Esophagus squamous epithelium (tissue), 5 donors: Measurements from ENCODE around the gene MGAT5. TPM values are rescaled to one million over a fixed set of nuclear protein-coding genes. Genes with fewer than 3 reads are reported as not detected.

ENCODE experiments used
- DNase-seq: peaks from one replicate; lab custom pipeline; 2025; lab: John Stamatoyannopoulos, UW
- H3K27ac ChIP-seq, 4 donors: fragments of 200-600 bp; sonication (generic); one replicate each; pipeline ENCODE4 v1.5.1; 2016 to 2019; ENCODE audit warnings: mild to moderate bottlenecking in 1 of 4
- H3K27me3 ChIP-seq, 4 donors: fragments of 200-600 bp; sonication (generic); 1 replicate in 3 of 4; 2 replicates in 1 of 4; pipeline versions ENCODE4 v1.5.1 to v1.6.0; 2017 to 2021; ENCODE audit warnings: antibody characterized with exemption in 1 of 4
- H3K36me3 ChIP-seq, 3 donors: fragments of 200-600 bp; sonication (generic); one replicate each; pipeline ENCODE4 v1.5.1; 2016 to 2019
- H3K4me1 ChIP-seq, 3 donors: fragments of 200-600 bp; sonication (generic); one replicate each; pipeline ENCODE4 v1.5.1; 2017 to 2019
- H3K4me3 ChIP-seq, 4 donors: fragments of 200-600 bp; sonication (generic); 1 replicate in 3 of 4; 2 replicates in 1 of 4; pipeline ENCODE4 v1.5.1; 2016 to 2019; ENCODE audit warnings: mild to moderate bottlenecking in 2 of 4, moderate library complexity in 1 of 4
- H3K9me3 ChIP-seq, 3 donors: fragments of 200-600 bp; sonication (generic); one replicate each; pipeline ENCODE4 v1.5.1; 2016 to 2019
- CTCF ChIP-seq, 6 experiments: fragments of 450-650 bp in 4 of 6; fragments of 200-600 bp in 2 of 6; sonication (generic) in 2 of 6; IDR thresholded peaks; one replicate each; pipeline ENCODE4 v1.5.1; 2016 to 2019; ENCODE audit warnings: antibody characterized with exemption in 6 of 6, mild to moderate bottlenecking in 4 of 6, moderate library complexity in 4 of 6
- POLR2A ChIP-seq, 4 donors: fragments of 450-650 bp; IDR thresholded peaks; one replicate each; pipeline ENCODE4 v1.6.1; 2017; ENCODE audit warnings: antibody characterized with exemption in 4 of 4, mild to moderate bottlenecking in 4 of 4, moderate library complexity in 3 of 4
- WGBS, 2 donors: methylation state at CpG; one replicate each; pipeline ENCODE4 v1.1.5; 2018; 5-methylcytosine and 5-hydroxymethylcytosine counted together
- intact Hi-C: fragments of 100-400 bp; cut with DNase I; formaldehyde crosslinking; loops from one replicate; pipeline ENCODE4 v1.15.0; 2022
- total RNA-seq, 4 donors: library from RNA; depleted of rRNA; stranded (reverse); fragments of >200 nt; gene quantifications; one replicate each; pipeline ENCODE4 v1.1.0, GENCODE V29; 2016
- donor health status: DM: yes; HTN: yes; CAD: no.

The MGAT5 gene
- total RNA-seq, 4 donors from 2014 or later: 14.2 to 29.2 (median 24.6) TPM

GRCh38 chr2:134324947-134325346 lies 71.1 kb downstream of the MGAT5 start:
- WGBS, 2 donors: 58 to 77% methylated on average over 1 of the region's 1 CpG
- H3K27me3 ChIP-seq: no peaks in the 10 kb centered on the region
- DNase-seq: no peak
- H3K4me3 ChIP-seq: no peak overlapping the region
- H3K27ac ChIP-seq: no peak overlapping the region
- no peaks in the 10 kb centered on the region for H3K36me3 ChIP-seq
- TF ChIP-seq POLR2A (IDR thresholded peaks at IDR 0.05) (no peak), CTCF (IDR thresholded peaks at IDR 0.05) (no peak)
- peaks cover 0 to 39% (median 15%) of the 10 kb centered on the region in 3 donors for H3K4me1 ChIP-seq
- peaks cover 0 to 3% (median 0%) of the 10 kb centered on the region in 3 donors for H3K9me3 ChIP-seq
- intact Hi-C loops: no loop called here

DNA sequence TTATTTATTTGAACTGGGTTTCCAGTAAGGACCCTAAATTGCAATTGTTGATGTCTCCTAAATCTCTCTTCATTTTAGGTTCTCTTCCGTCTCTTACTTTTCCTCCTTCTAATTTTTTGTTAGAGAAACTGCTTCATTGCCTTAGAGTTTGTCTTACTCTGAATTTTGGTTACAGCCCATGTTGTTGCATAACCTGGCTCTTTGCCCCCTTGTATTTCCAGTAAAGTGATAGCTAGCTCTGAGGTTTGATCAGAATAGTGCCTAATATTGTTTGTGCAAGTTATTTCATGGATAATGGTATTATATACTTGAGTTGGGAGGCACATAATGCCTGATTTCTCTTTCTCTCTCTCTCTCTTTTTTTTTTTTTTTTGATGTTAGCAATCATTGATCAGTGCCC lies 71.8 kb downstream of the MGAT5 start:
- WGBS, 2 donors: 81 to 89% methylated on average over 1 of the region's 1 CpG
- intact Hi-C loops: no loop called here
- Histone ChIP-seq H3K27me3 (no peaks in the 10 kb centered on the region), H3K36me3 (no peaks in the 10 kb centered on the region), H3K9me3 (peaks cover 0 to 3% (median 0%) of the 10 kb centered on the region in 3 donors), H3K4me3 (no peak overlapping the region), H3K4me1 (peaks cover 0 to 35% (median 15%) of the 10 kb centered on the region in 3 donors), H3K27ac (no peak overlapping the region)
- no peak for DNase-seq
- TF ChIP-seq POLR2A (IDR thresholded peaks at IDR 0.05) (no peak), CTCF (IDR thresholded peaks at IDR 0.05) (no peak)

GRCh38 chr2:134327367-134327766 lies 73.5 kb downstream of the MGAT5 start:
- H3K4me3 ChIP-seq: no peak overlapping the region
- intact Hi-C loops: no loop called here
- H3K27me3 ChIP-seq: no peaks in the 10 kb centered on the region
- H3K27ac ChIP-seq: no peak overlapping the region
- 94% methylated on average over 2 of the region's 2 CpGs for WGBS, 2 donors
- no peak for DNase-seq
- H3K4me1 ChIP-seq: peaks cover 0 to 35% (median 15%) of the 10 kb centered on the region in 3 donors
- TF ChIP-seq CTCF (IDR thresholded peaks at IDR 0.05) (no peak), POLR2A (IDR thresholded peaks at IDR 0.05) (no peak)
- H3K9me3 ChIP-seq: peaks cover 0 to 3% (median 0%) of the 10 kb centered on the region in 3 donors
- no peaks in the 10 kb centered on the region for H3K36me3 ChIP-seq

DNA sequence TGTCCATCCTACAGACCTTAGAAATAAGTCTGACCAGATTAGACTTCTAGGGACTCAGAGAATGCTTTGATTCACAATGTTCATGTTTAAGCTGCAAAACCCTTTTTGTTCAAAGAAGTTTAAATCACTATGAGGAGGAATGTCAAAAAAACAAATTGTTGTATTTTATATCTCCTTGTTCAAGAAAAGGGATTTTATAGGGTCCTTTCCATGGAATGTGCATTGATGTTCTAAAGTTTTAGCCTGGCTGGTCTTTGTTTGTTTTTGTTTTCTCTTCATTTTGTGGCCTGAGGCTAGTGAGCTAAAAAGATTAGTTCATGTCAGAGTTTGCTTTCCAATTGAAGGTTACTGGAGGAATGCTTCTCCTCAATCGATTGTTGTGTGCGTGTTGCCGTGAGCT lies 77.2 kb downstream of the MGAT5 start:
- no peaks in the 10 kb centered on the region for H3K27me3 ChIP-seq
- intact Hi-C loops: no loop called here
- no peak overlapping the region for H3K4me3 ChIP-seq
- TF ChIP-seq POLR2A (IDR thresholded peaks at IDR 0.05): no peak
- no peak for TF ChIP-seq CTCF (IDR thresholded peaks at IDR 0.05)
- no peaks in the 10 kb centered on the region for H3K36me3 ChIP-seq
- no peak overlapping the region for H3K27ac ChIP-seq
- WGBS, 2 donors: 93 to 100% methylated on average over 3 of the region's 3 CpGs
- no peak for DNase-seq
- peaks cover 0 to 3% (median 0%) of the 10 kb centered on the region in 3 donors for H3K9me3 ChIP-seq
- H3K4me1 ChIP-seq: peaks cover 0 to 5% (median under 1%) of the 10 kb centered on the region in 3 donors

- H3K9me3 ChIP-seq: no peaks in the 10 kb centered on the region
- no peak overlapping the region for H3K27ac ChIP-seq
- no peaks in the 10 kb centered on the region for H3K27me3 ChIP-seq
- no peaks in the 10 kb centered on the region for H3K4me1 ChIP-seq
- TF ChIP-seq POLR2A (IDR thresholded peaks at IDR 0.05) (no peak), CTCF (IDR thresholded peaks at IDR 0.05) (no peak)
- no peak overlapping the region for H3K4me3 ChIP-seq
- DNase-seq: no peak
- WGBS, 2 donors: 58 to 76% methylated on average over 3 of the region's 3 CpGs
- H3K36me3 ChIP-seq: no peaks in the 10 kb centered on the region
- intact Hi-C loops: no loop called here
Observed at GRCh38 chr2:134333646-134334189, 79.8 kb downstream of the MGAT5 start.
